Fibroblast of lung (primary cell): Measurements from ENCODE around the gene RNF157. TPM values are rescaled to one million over a fixed set of nuclear protein-coding genes. Genes with fewer than 3 reads are reported as not detected.

Experiments used
- DNase-seq, 2 donors: peaks; one replicate each; pipeline versions ENCODE4 v3.0.0 to v3.0.0-alpha.2; 2010; ENCODE audit warnings: low read depth in 2 of 2
- H2AFZ ChIP-seq: 2 replicates; pipeline ENCODE4 v1.5.1; 2012; ENCODE audit warnings: low read length, control low read depth, inconsistent platforms
- H3K27ac ChIP-seq: 2 replicates; pipeline ENCODE4 v1.5.1; 2011; ENCODE audit warnings: low read length, control low read depth; ENCODE audit not compliant: insufficient read depth
- H3K27me3 ChIP-seq: 2 replicates; pipeline ENCODE4 v1.5.1; 2011; ENCODE audit warnings: mild to moderate bottlenecking, low read length; ENCODE audit not compliant: control insufficient read depth, insufficient read depth
- H3K36me3 ChIP-seq: 2 replicates; pipeline ENCODE4 v1.5.1; 2011; ENCODE audit warnings: low read length; ENCODE audit not compliant: control insufficient read depth, insufficient read depth
- H3K4me1 ChIP-seq: 2 replicates; pipeline ENCODE4 v1.5.1; 2011; ENCODE audit warnings: low read length; ENCODE audit not compliant: control insufficient read depth, insufficient read depth; ENCODE audit errors: extremely low read depth
- H3K4me2 ChIP-seq: 2 replicates; pipeline ENCODE4 v1.5.1; 2011; ENCODE audit warnings: low read length, control low read depth; ENCODE audit not compliant: insufficient read depth; ENCODE audit errors: extremely low read depth
- H3K4me3 ChIP-seq, 4 experiments: fragments of 200-600 bp in 1 of 4; sonication (generic) in 1 of 4; replicated peaks in 1 of 4; 2 replicates each; pipeline ENCODE4 v1.5.1; 2011 to 2016; ENCODE audit warnings: low read length in 4 of 4, low read depth in 3 of 4, mild to moderate bottlenecking in 3 of 4, control low read depth in 2 of 4, inconsistent platforms in 1 of 4, mixed read lengths in 1 of 4; ENCODE audit not compliant: insufficient read depth in 1 of 4; ENCODE audit errors: control extremely low read depth in 1 of 4
- H3K79me2 ChIP-seq: 2 replicates; pipeline ENCODE4 v1.5.1; 2012; ENCODE audit warnings: mild to moderate bottlenecking, low read length, inconsistent platforms; ENCODE audit not compliant: control insufficient read depth, insufficient read depth
- H3K9ac ChIP-seq: 2 replicates; pipeline ENCODE4 v1.5.1; 2011; ENCODE audit warnings: mild to moderate bottlenecking, low read length, control low read depth; ENCODE audit not compliant: insufficient read depth
- H3K9me3 ChIP-seq: 2 replicates; pipeline ENCODE4 v1.5.1; 2012; ENCODE audit warnings: low read depth, low read length; ENCODE audit not compliant: control insufficient read depth, insufficient read depth
- H4K20me1 ChIP-seq: 2 replicates; pipeline ENCODE4 v1.5.1; 2011; ENCODE audit warnings: low read length; ENCODE audit not compliant: control insufficient read depth, insufficient read depth; ENCODE audit errors: extremely low read depth
- CTCF ChIP-seq, 2 donors: IDR thresholded peaks in 1 of 2; conservative IDR thresholded peaks in 1 of 2; 1 replicate in 1 of 2; 2 replicates in 1 of 2; pipeline ENCODE4 v1.5.1; 2011 to 2012; ENCODE audit warnings: low read length in 2 of 2, control low read depth in 1 of 2, inconsistent platforms in 1 of 2, low read depth in 1 of 2, mild to moderate bottlenecking in 1 of 2
- EZH2 ChIP-seq: IDR thresholded peaks from 2 replicates; pipeline ENCODE4 v1.5.1; 2012; ENCODE audit warnings: low read length, control low read depth, mild to moderate bottlenecking; ENCODE audit errors: missing control alignments
- polyA plus RNA-seq, 2 donors: library from polyadenylated mRNA; depleted of rRNA in 1 of 2; stranded (reverse) in 1 of 2; unstranded in 1 of 2; fragments of >200 nt; gene quantifications; 2 replicates each; pipeline ENCODE4 v1.2.1, GENCODE V29; 2011 to 2012; ENCODE audit warnings: missing spikeins in 1 of 2
- total RNA-seq: library from RNA; depleted of rRNA; stranded (reverse); fragments of >200 nt; gene quantifications from 2 replicates; pipeline ENCODE4 v1.2.1, GENCODE V29; 2014

Gene RNF157
- total and polyA plus RNA-seq, 2 donors (not counting 1 experiment from before 2014, with no cell fraction given), result 2.0 to 3.1 TPM

- H3K4me1 ChIP-seq, result no peaks in the 10 kb centered on the region
- H2AFZ ChIP-seq, result no peak overlapping the region
- no peak overlapping the region for H3K9ac ChIP-seq
- no peak for DNase-seq
- H3K9me3 ChIP-seq, result no peaks in the 10 kb centered on the region
- no peaks in the 10 kb centered on the region for H3K79me2 ChIP-seq
- H3K36me3 ChIP-seq, result no peaks in the 10 kb centered on the region
- no peaks in the 10 kb centered on the region for H4K20me1 ChIP-seq
- no peak overlapping the region for H3K4me3 ChIP-seq
- H3K4me2 ChIP-seq, result no peak overlapping the region
- no peak for TF ChIP-seq EZH2
- no peak for TF ChIP-seq CTCF (conservative IDR thresholded peaks at IDR 0.05 in 1 of 2, IDR thresholded peaks at IDR 0.05 in 1 of 2; ENCODE audit: low read depth in 1 of 2, low read length in 2 of 2)
- H3K27me3 ChIP-seq, result no peaks in the 10 kb centered on the region
- no peak overlapping the region for H3K27ac ChIP-seq
Observed at GRCh38 chr17:76223802-76224201, 16.5 kb downstream of the RNF157 start.

GRCh38 chr17:76219670-76220383, 20.5 kb downstream of the RNF157 start:
- Histone ChIP-seq H3K27ac (no peak overlapping the region), H4K20me1 (no peaks in the 10 kb centered on the region), H3K4me1 (no peaks in the 10 kb centered on the region), H2AFZ (no peak overlapping the region), H3K27me3 (no peaks in the 10 kb centered on the region), H3K79me2 (no peaks in the 10 kb centered on the region), H3K36me3 (no peaks in the 10 kb centered on the region), H3K4me2 (no peak overlapping the region), H3K9me3 (no peaks in the 10 kb centered on the region), H3K4me3 (no peak overlapping the region), H3K9ac (no peak overlapping the region)
- DNase-seq, result no peak
- TF ChIP-seq CTCF (conservative IDR thresholded peaks at IDR 0.05 in 1 of 2, IDR thresholded peaks at IDR 0.05 in 1 of 2; ENCODE audit: low read depth in 1 of 2, low read length in 2 of 2), result no peak
- no peak for TF ChIP-seq EZH2

- H3K36me3 ChIP-seq, result no peaks in the 10 kb centered on the region
- H3K9ac ChIP-seq, result no peak overlapping the region
- no peaks in the 10 kb centered on the region for H4K20me1 ChIP-seq
- no peaks in the 10 kb centered on the region for H3K9me3 ChIP-seq
- H3K4me2 ChIP-seq, result no peak overlapping the region
- no peak for TF ChIP-seq EZH2
- TF ChIP-seq CTCF (conservative IDR thresholded peaks at IDR 0.05 in 1 of 2, IDR thresholded peaks at IDR 0.05 in 1 of 2; ENCODE audit: low read depth in 1 of 2, low read length in 2 of 2), result no peak
- H2AFZ ChIP-seq, result no peak overlapping the region
- no peak for DNase-seq
- H3K27ac ChIP-seq, result no peak overlapping the region
- no peaks in the 10 kb centered on the region for H3K79me2 ChIP-seq
- no peak overlapping the region for H3K4me3 ChIP-seq
- H3K4me1 ChIP-seq, result no peaks in the 10 kb centered on the region
- no peaks in the 10 kb centered on the region for H3K27me3 ChIP-seq
Observed at GRCh38 chr17:76217081-76217480, 23.2 kb downstream of the RNF157 start.
